ENCODE results near the gene A2ML1. TPM values are rescaled to one million over a fixed set of nuclear protein-coding genes. Genes with fewer than 3 reads are reported as not detected.

A2ML1 gene
- polyA plus RNA-seq, 3 donors = not detected

GRCh38 chr12:8905546-8905945 lies 83.1 kb downstream of the A2ML1 start:
- Mint-ChIP-seq H3K4me3 (no peak overlapping the region), H3K27ac (no peak overlapping the region), H3K9me3 (peaks cover 12 to 29% (median 24%) of the 10 kb centered on the region in 7 donors), H3K4me1 (peaks cover 19% of the 10 kb centered on the region), H3K36me3 (peaks cover 0 to 4% of the 10 kb centered on the region in 2 donors), H3K27me3 (ENCODE audit: low read depth in 3 of 3) (peaks cover 0 to 11% (median 1%) of the 10 kb centered on the region in 3 donors)
- no peak for DNase-seq
- H4K20me1 ChIP-seq (ENCODE audit: insufficient read depth, low read length) = no peaks in the 10 kb centered on the region
- H3K9me3 ChIP-seq (replicated peaks in 1 of 2; ENCODE audit: control insufficient read depth in 1 of 2, insufficient read depth in 1 of 2, low read length in 2 of 2) = peaks cover 0 to 19% of the 10 kb centered on the region in 2 donors
- no peak overlapping the region for H2AFZ ChIP-seq (ENCODE audit: insufficient read depth, low read depth, low read length, poor library complexity, severe bottlenecking)
- no peak overlapping the region for H3K27ac ChIP-seq (ENCODE audit: low read depth in 1 of 2, low read length in 2 of 2)
- peaks cover 13 to 27% of the 10 kb centered on the region in 2 donors for H3K4me1 ChIP-seq (ENCODE audit: control insufficient read depth in 1 of 2, insufficient read depth in 2 of 2, low read length in 2 of 2)
- H3K36me3 ChIP-seq (replicated peaks in 1 of 2; ENCODE audit: control insufficient read depth in 1 of 2, insufficient read depth in 2 of 2, low read length in 2 of 2) = no peaks in the 10 kb centered on the region
- 100% methylated on average over 4 of the region's 10 CpGs for WGBS (ENCODE audit: insufficient coverage)
- intact Hi-C loops (cut with micrococcal nuclease) = no loop called here
- H3K4me2 ChIP-seq (replicated peaks; ENCODE audit: extremely low read depth, low read length, poor library complexity, severe bottlenecking) = no peak overlapping the region
- H3K9ac ChIP-seq (ENCODE audit: insufficient read depth, low read length, poor library complexity, severe bottlenecking) = no peak overlapping the region
- no peaks in the 10 kb centered on the region for H3K79me2 ChIP-seq (ENCODE audit: insufficient read depth, low read length)
- H3K27me3 ChIP-seq (ENCODE audit: control insufficient read depth in 2 of 2, insufficient read depth in 2 of 2, low read length in 2 of 2) = no peaks in the 10 kb centered on the region
- TF ChIP-seq CTCF (IDR thresholded peaks at IDR 0.05) = no peak
- no peak overlapping the region for H3K4me3 ChIP-seq (replicated peaks in 1 of 3; ENCODE audit: low read depth in 2 of 3, low read length in 3 of 3)

GRCh38 chr12:8906266-8907180 lies 84.1 kb downstream of the A2ML1 start:
- H3K36me3 Mint-ChIP-seq = peaks cover 0 to 4% of the 10 kb centered on the region in 2 donors
- Histone ChIP-seq H3K27ac (ENCODE audit: low read depth in 1 of 2, low read length in 2 of 2) (no peak overlapping the region), H3K4me3 (replicated peaks in 1 of 3; ENCODE audit: low read depth in 2 of 3, low read length in 3 of 3) (no peak overlapping the region), H3K79me2 (ENCODE audit: insufficient read depth, low read length) (no peaks in the 10 kb centered on the region), H3K9ac (ENCODE audit: insufficient read depth, low read length, poor library complexity, severe bottlenecking) (no peak overlapping the region), H4K20me1 (ENCODE audit: insufficient read depth, low read length) (no peaks in the 10 kb centered on the region), H3K9me3 (replicated peaks in 1 of 2; ENCODE audit: control insufficient read depth in 1 of 2, insufficient read depth in 1 of 2, low read length in 2 of 2) (peaks cover 0 to 9% of the 10 kb centered on the region in 2 donors), H3K27me3 (ENCODE audit: control insufficient read depth in 2 of 2, insufficient read depth in 2 of 2, low read length in 2 of 2) (no peaks in the 10 kb centered on the region), H3K4me2 (replicated peaks; ENCODE audit: extremely low read depth, low read length, poor library complexity, severe bottlenecking) (no peak overlapping the region), H2AFZ (ENCODE audit: insufficient read depth, low read depth, low read length, poor library complexity, severe bottlenecking) (no peak overlapping the region), H3K36me3 (replicated peaks in 1 of 2; ENCODE audit: control insufficient read depth in 1 of 2, insufficient read depth in 2 of 2, low read length in 2 of 2) (no peaks in the 10 kb centered on the region), H3K4me1 (ENCODE audit: control insufficient read depth in 1 of 2, insufficient read depth in 2 of 2, low read length in 2 of 2) (peaks cover 13 to 27% of the 10 kb centered on the region in 2 donors)
- no peak for TF ChIP-seq CTCF (IDR thresholded peaks at IDR 0.05)
- H3K4me3 Mint-ChIP-seq = no peak overlapping the region
- WGBS (ENCODE audit: insufficient coverage) = 77% methylated on average over 9 of the region's 16 CpGs
- H3K4me1 Mint-ChIP-seq = peaks cover 19% of the 10 kb centered on the region
- H3K27me3 Mint-ChIP-seq (ENCODE audit: low read depth in 3 of 3) = peaks cover 0 to 11% (median 1%) of the 10 kb centered on the region in 3 donors
- H3K27ac Mint-ChIP-seq = no peak overlapping the region
- no peak for DNase-seq
- intact Hi-C loops (cut with micrococcal nuclease) = no loop called here
- peaks cover 8 to 20% (median 15%) of the 10 kb centered on the region in 7 donors for H3K9me3 Mint-ChIP-seq
